WTC11 (cell line): ENCODE results near the gene TEX52. TPM values are rescaled to one million over a fixed set of nuclear protein-coding genes. Genes with fewer than 3 reads are reported as not detected.

Experiments
- ATAC-seq: fragments of 200-7000 bp; cut with Tn5 transposase; 2 replicates; pipeline ENCODE4 v1.10.0; 2021; ENCODE audit warnings: mild to moderate bottlenecking, moderate library complexity
- CTCF ChIA-PET: fragments of 300-600 bp; sonication (Branson Sonifier 250); formaldehyde crosslinking; loops from one replicate; lab custom pipeline; 2021; ENCODE audit warnings: antibody characterized with exemption; lab: Charles Lee
- POLR2A ChIA-PET: fragments of 350-600 bp; sonication (Branson Sonifier 250); formaldehyde crosslinking; loops from one replicate; lab custom pipeline; 2021; ENCODE audit warnings: antibody characterized with exemption; lab: Charles Lee
- DNase-seq: peaks from one replicate; pipeline ENCODE4 v3.0.0; 2021; ENCODE audit warnings: low spot score
- H3K27ac Mint-ChIP-seq: 2 replicates; pipeline ENCODE4 v1.8.0; 2021; ENCODE audit warnings: mixed read lengths
- H3K27me3 Mint-ChIP-seq: 2 replicates; pipeline ENCODE4 v1.8.0; 2021; ENCODE audit warnings: low read depth, mild to moderate bottlenecking, moderate library complexity, mixed read lengths
- H3K36me3 Mint-ChIP-seq: 2 replicates; pipeline ENCODE4 v1.8.0; 2021; ENCODE audit warnings: mixed read lengths
- H3K4me1 Mint-ChIP-seq: 2 replicates; pipeline ENCODE4 v1.8.0; 2022; ENCODE audit warnings: mixed read lengths
- H3K4me3 Mint-ChIP-seq: 2 replicates; pipeline ENCODE4 v1.8.0; 2021; ENCODE audit warnings: mild to moderate bottlenecking, moderate library complexity, mixed read lengths
- H3K9me3 Mint-ChIP-seq: 2 replicates; pipeline ENCODE4 v1.8.0; 2021; ENCODE audit warnings: mixed read lengths
- E2F1 ChIP-seq: sonication (generic); formaldehyde crosslinking; IDR thresholded peaks from 2 replicates; pipeline ENCODE4 v1.8.0; 2022; ENCODE audit warnings: mild to moderate bottlenecking, missing genetic modification reagents
- E2F4 ChIP-seq: sonication (generic); formaldehyde crosslinking; IDR thresholded peaks from 2 replicates; pipeline ENCODE4 v1.8.1; 2022; ENCODE audit warnings: low read depth, mild to moderate bottlenecking, moderate library complexity, missing genetic modification reagents, borderline replicate concordance
- FOXP1 ChIP-seq: sonication (generic); formaldehyde crosslinking; IDR thresholded peaks from 2 replicates; pipeline ENCODE4 v1.8.0; 2022; ENCODE audit warnings: missing genetic modification reagents, mild to moderate bottlenecking, moderate library complexity, borderline replicate concordance
- GRHL2 ChIP-seq: fragments of 250-450 bp; sonication (Bioruptor Pico); IDR thresholded peaks from 2 replicates; pipeline ENCODE4 v1.8.0; 2022; ENCODE audit warnings: mild to moderate bottlenecking, moderate library complexity; ENCODE audit not compliant: insufficient replicate concordance, severe bottlenecking
- GTF2I ChIP-seq: fragments of 250-450 bp; sonication (Bioruptor Pico); conservative IDR thresholded peaks from 2 replicates; pipeline ENCODE4 v1.4.0; 2021; ENCODE audit warnings: mild to moderate bottlenecking
- HMGA2 ChIP-seq: fragments of 250-450 bp; sonication (Bioruptor Pico); IDR thresholded peaks from 2 replicates; pipeline ENCODE4 v1.4.0; 2021; ENCODE audit warnings: mild to moderate bottlenecking, moderate library complexity
- OVOL2 ChIP-seq: fragments of 250-450 bp; sonication (Bioruptor Pico); IDR thresholded peaks from 2 replicates; pipeline ENCODE4 v1.9.0; 2021; ENCODE audit warnings: mild to moderate bottlenecking, borderline replicate concordance
- PREB ChIP-seq: sonication (generic); formaldehyde crosslinking; IDR thresholded peaks from 2 replicates; pipeline ENCODE4 v1.8.1; 2022; ENCODE audit warnings: mild to moderate bottlenecking, missing genetic modification reagents, moderate library complexity, borderline replicate concordance
- SMAD3 ChIP-seq: sonication (generic); formaldehyde crosslinking; IDR thresholded peaks from 2 replicates; pipeline ENCODE4 v1.8.0; 2022; ENCODE audit warnings: missing genetic modification reagents, mild to moderate bottlenecking, borderline replicate concordance
- TP53 ChIP-seq: sonication (generic); formaldehyde crosslinking; IDR thresholded peaks from 2 replicates; pipeline ENCODE4 v1.8.1; 2023; ENCODE audit warnings: mild to moderate bottlenecking, missing genetic modification reagents
- USF1 ChIP-seq: sonication (generic); formaldehyde crosslinking; IDR thresholded peaks from 2 replicates; pipeline ENCODE4 v1.8.0; 2022; ENCODE audit warnings: mild to moderate bottlenecking, missing genetic modification reagents
- ZNF121 ChIP-seq: sonication (generic); formaldehyde crosslinking; IDR thresholded peaks from 2 replicates; pipeline ENCODE4 v1.8.0; 2023; ENCODE audit warnings: missing genetic modification reagents
- ZNF317 ChIP-seq: sonication (generic); formaldehyde crosslinking; IDR thresholded peaks from 2 replicates; pipeline ENCODE4 v1.8.1; 2023; ENCODE audit warnings: low read depth, mild to moderate bottlenecking, moderate library complexity, missing genetic modification reagents, borderline replicate concordance
- ZNF396 ChIP-seq: fragments of 250-450 bp; sonication (Bioruptor Pico); IDR thresholded peaks from 2 replicates; pipeline ENCODE4 v1.8.0; 2021; ENCODE audit warnings: mild to moderate bottlenecking, moderate library complexity, borderline replicate concordance
- ZNF671 ChIP-seq: fragments of 250-450 bp; sonication (Bioruptor Pico); IDR thresholded peaks from 2 replicates; pipeline ENCODE4 v1.8.0; 2021; ENCODE audit warnings: mild to moderate bottlenecking
- total RNA-seq: library from RNA; stranded (reverse); gene quantifications from 3 replicates; pipeline ENCODE4 v1.2.3, GENCODE V29; 2021
- TF ChIP-seq, protein P1 (sequence below): sonication (generic); formaldehyde crosslinking; IDR thresholded peaks from 2 replicates; pipeline ENCODE4 v1.8.1; 2023; ENCODE audit warnings: mild to moderate bottlenecking, missing genetic modification reagents, borderline replicate concordance
- TF ChIP-seq, protein P2 (sequence below): sonication (generic); formaldehyde crosslinking; IDR thresholded peaks from 2 replicates; pipeline ENCODE4 v1.8.0; 2023; ENCODE audit warnings: mild to moderate bottlenecking, missing genetic modification reagents
- TF ChIP-seq, protein P3 (sequence below): sonication (generic); formaldehyde crosslinking; IDR thresholded peaks from 2 replicates; pipeline ENCODE4 v1.8.1; 2022; ENCODE audit warnings: missing genetic modification reagents, borderline replicate concordance
- TF ChIP-seq, protein P4 (sequence below): sonication (generic); formaldehyde crosslinking; IDR thresholded peaks from 2 replicates; pipeline ENCODE4 v1.8.1; 2022; ENCODE audit warnings: low read depth, missing genetic modification reagents, borderline replicate concordance

The TEX52 gene
- total RNA-seq, 1 experiment from 2014 or later: not detected

DNA sequence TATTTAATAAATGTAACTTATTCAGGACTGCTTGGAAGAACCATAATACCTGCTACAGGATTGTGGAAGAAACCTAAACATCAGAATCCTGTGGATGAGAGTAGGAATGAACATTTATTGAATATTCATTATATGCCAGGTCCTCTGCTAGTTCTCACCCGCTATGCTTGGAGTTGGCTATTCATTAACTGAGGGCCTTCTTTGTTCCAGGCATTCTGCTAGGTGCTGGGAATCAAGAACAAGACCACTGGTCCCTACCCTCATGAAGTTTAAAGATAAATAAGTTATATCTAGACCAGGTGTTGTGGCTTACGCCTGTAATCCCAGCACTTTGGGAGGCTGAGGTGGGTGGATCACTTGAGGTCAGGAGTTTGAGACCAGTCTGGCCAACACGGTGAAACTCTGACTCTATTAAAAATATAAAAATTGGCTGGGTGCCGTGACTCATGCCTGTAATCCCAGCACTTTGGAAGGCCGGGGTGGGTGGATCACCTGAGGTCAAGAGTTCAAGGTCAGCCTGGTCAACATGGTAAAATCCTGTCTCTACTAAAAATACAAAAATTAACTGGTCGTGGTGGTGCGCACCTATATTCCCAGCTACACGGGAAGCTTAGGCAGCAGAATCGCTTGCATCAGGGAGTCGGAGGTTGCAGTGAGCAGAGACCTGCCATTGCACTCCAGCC is 30.1 kb upstream of the TEX52 start:
- Mint-ChIP-seq H3K4me3 (no peak overlapping the region), H3K27me3 (no peaks in the 10 kb centered on the region), H3K9me3 (no peaks in the 10 kb centered on the region), H3K4me1 (peaks cover 18% of the 10 kb centered on the region), H3K36me3 (peaks cover 17% of the 10 kb centered on the region), H3K27ac (no peak overlapping the region)
- POLR2A ChIA-PET: interaction anchor here (0.5 to 1.6 kb wide), 2 partner anchors 10 to 38 kb away, joined by 3 to 7 read pairs; partner anchors contain the start of genes FOXM1 and RHNO1
- CTCF ChIA-PET: interaction anchor here (1.1 to 5.2 kb wide), 6 partner anchors 33 to 147 kb away, joined by 3 to 92 read pairs (median 14); no protein-coding TSS in a partner anchor
- ATAC-seq (no peak), DNase-seq (no peak)
- TF ChIP-seq ZNF317 (CRISPR knock-in tag) (no peak), PREB (CRISPR knock-in tag) (no peak), TP53 (no peak), USF1 (CRISPR knock-in tag) (no peak), FOXP1 (CRISPR knock-in tag) (no peak), E2F4 (CRISPR knock-in tag) (no peak), OVOL2 (CRISPR knock-in tag) (no peak), E2F1 (CRISPR knock-in tag) (no peak)
- TF ChIP-seq, protein P1, sequence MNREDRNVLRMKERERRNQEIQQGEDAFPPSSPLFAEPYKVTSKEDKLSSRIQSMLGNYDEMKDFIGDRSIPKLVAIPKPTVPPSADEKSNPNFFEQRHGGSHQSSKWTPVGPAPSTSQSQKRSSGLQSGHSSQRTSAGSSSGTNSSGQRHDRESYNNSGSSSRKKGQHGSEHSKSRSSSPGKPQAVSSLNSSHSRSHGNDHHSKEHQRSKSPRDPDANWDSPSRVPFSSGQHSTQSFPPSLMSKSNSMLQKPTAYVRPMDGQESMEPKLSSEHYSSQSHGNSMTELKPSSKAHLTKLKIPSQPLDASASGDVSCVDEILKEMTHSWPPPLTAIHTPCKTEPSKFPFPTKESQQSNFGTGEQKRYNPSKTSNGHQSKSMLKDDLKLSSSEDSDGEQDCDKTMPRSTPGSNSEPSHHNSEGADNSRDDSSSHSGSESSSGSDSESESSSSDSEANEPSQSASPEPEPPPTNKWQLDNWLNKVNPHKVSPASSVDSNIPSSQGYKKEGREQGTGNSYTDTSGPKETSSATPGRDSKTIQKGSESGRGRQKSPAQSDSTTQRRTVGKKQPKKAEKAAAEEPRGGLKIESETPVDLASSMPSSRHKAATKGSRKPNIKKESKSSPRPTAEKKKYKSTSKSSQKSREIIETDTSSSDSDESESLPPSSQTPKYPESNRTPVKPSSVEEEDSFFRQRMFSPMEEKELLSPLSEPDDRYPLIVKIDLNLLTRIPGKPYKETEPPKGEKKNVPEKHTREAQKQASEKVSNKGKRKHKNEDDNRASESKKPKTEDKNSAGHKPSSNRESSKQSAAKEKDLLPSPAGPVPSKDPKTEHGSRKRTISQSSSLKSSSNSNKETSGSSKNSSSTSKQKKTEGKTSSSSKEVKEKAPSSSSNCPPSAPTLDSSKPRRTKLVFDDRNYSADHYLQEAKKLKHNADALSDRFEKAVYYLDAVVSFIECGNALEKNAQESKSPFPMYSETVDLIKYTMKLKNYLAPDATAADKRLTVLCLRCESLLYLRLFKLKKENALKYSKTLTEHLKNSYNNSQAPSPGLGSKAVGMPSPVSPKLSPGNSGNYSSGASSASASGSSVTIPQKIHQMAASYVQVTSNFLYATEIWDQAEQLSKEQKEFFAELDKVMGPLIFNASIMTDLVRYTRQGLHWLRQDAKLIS (CRISPR knock-in tag): no peak
- TF ChIP-seq, protein P2, sequence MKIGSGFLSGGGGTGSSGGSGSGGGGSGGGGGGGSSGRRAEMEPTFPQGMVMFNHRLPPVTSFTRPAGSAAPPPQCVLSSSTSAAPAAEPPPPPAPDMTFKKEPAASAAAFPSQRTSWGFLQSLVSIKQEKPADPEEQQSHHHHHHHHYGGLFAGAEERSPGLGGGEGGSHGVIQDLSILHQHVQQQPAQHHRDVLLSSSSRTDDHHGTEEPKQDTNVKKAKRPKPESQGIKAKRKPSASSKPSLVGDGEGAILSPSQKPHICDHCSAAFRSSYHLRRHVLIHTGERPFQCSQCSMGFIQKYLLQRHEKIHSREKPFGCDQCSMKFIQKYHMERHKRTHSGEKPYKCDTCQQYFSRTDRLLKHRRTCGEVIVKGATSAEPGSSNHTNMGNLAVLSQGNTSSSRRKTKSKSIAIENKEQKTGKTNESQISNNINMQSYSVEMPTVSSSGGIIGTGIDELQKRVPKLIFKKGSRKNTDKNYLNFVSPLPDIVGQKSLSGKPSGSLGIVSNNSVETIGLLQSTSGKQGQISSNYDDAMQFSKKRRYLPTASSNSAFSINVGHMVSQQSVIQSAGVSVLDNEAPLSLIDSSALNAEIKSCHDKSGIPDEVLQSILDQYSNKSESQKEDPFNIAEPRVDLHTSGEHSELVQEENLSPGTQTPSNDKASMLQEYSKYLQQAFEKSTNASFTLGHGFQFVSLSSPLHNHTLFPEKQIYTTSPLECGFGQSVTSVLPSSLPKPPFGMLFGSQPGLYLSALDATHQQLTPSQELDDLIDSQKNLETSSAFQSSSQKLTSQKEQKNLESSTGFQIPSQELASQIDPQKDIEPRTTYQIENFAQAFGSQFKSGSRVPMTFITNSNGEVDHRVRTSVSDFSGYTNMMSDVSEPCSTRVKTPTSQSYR: no peak

- POLR2A ChIA-PET: interaction anchor here (0.7 to 0.8 kb wide), 3 partner anchors 10 to 154 kb away, joined by 3 to 6 read pairs (median 3); no protein-coding TSS in a partner anchor
- DNase-seq: no peak
- CTCF ChIA-PET: interaction anchor here (0.6 to 5.2 kb wide), 46 partner anchors 8 to 1441 kb away, joined by 3 to 92 read pairs (median 4); partner anchors contain the start of genes FOXM1 and RHNO1
- no peaks in the 10 kb centered on the region for H3K9me3 Mint-ChIP-seq
- peak overlapping the region; percentile 91 for H3K27ac Mint-ChIP-seq
- H3K4me3 Mint-ChIP-seq: no peak overlapping the region
- H3K36me3 Mint-ChIP-seq: peaks cover 20% of the 10 kb centered on the region
- ATAC-seq: no peak
- H3K4me1 Mint-ChIP-seq: peaks cover 12% of the 10 kb centered on the region
- H3K27me3 Mint-ChIP-seq: no peaks in the 10 kb centered on the region
- TF ChIP-seq ZNF121 (CRISPR knock-in tag) (no peak), HMGA2 (CRISPR knock-in tag) (no peak), GRHL2 (no peak), ZNF671 (no peak), SMAD3 (no peak), GTF2I (CRISPR knock-in tag) (no peak), ZNF396 (no peak)
- TF ChIP-seq, protein P3, sequence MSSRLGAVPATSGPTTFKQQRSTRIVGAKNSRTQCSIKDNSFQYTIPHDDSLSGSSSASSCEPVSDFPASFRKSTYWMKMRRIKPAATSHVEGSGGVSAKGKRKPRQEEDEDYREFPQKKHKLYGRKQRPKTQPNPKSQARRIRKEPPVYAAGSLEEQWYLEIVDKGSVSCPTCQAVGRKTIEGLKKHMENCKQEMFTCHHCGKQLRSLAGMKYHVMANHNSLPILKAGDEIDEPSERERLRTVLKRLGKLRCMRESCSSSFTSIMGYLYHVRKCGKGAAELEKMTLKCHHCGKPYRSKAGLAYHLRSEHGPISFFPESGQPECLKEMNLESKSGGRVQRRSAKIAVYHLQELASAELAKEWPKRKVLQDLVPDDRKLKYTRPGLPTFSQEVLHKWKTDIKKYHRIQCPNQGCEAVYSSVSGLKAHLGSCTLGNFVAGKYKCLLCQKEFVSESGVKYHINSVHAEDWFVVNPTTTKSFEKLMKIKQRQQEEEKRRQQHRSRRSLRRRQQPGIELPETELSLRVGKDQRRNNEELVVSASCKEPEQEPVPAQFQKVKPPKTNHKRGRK (CRISPR knock-in tag): no peak
- TF ChIP-seq, protein P4, sequence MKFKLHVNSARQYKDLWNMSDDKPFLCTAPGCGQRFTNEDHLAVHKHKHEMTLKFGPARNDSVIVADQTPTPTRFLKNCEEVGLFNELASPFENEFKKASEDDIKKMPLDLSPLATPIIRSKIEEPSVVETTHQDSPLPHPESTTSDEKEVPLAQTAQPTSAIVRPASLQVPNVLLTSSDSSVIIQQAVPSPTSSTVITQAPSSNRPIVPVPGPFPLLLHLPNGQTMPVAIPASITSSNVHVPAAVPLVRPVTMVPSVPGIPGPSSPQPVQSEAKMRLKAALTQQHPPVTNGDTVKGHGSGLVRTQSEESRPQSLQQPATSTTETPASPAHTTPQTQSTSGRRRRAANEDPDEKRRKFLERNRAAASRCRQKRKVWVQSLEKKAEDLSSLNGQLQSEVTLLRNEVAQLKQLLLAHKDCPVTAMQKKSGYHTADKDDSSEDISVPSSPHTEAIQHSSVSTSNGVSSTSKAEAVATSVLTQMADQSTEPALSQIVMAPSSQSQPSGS: no peak
Measured at GRCh38 chr12:2884810-2885209, 28.0 kb upstream of the TEX52 start.
